ENCODE results near the gene LSM10.

Gene LSM10

DNA sequence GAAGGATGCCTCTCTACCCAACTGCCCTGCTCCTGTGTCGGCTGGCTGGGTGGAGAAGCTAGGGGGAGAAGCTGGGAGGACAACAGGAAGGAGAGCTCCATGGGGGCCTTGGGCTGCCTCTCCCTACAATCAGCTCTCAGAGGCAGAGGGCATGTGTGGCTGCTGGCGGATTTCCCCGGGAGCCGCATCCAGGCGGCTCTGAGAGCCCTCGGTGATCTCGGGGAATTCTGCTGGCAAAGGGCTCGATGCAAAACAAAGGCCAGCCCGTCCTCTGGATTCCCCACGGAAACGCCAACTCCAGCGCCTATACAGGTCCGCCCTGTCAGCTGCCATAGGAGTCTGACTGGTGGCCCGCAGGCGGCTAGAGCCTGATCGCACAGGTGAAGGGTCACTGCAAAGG, 47.9 kb downstream of the LSM10 start:
- DNase-seq: no peak

GRCh38 chr1:36349241-36349671, 48.5 kb downstream of the LSM10 start:
- no peak for DNase-seq

DNA sequence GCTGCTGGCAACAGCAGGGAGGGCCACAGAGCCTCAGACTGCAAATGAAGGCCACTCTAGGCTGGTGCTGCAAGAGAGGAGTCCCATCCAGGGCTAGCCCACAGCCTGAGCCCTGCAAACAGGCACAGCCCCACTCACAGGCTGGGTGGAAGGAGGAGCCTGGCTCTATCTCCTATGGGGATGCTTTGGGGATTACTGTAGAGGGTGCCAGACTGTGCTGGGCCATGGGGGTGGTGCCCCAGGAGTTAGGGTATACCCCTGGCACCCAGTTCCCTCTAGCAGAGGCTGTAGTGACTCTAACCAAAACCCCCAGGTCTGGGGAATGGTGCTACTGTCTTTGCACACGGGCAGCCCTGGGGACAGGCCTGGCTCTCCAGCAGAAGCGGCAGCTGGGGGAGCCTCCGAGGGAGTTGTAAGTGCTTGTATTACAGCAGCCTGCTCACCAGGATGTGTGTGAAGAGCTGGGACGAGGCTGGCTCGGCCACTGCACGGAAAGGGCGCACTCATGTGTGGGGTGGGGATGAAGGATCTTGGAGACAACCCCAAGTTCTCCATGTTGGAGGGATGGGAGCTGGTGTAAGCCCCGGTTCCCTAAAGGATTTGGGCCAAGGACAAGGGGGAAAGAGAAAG, 50.9 kb downstream of the LSM10 start:
- DNase-seq: no peak

GRCh38 chr1:36345353-36345752, 52.4 kb downstream of the LSM10 start:
- DNase-seq: no peak

GRCh38 chr1:36344395-36344680, 53.4 kb downstream of the LSM10 start:
- DNase-seq: no peak

- no peak for DNase-seq
Measured at GRCh38 chr1:36343651-36344394, 53.9 kb downstream of the LSM10 start.

Data from NCI-H1694 (cell line).